ENCODE results near the gene LSAMP.

LSAMP gene

DNA sequence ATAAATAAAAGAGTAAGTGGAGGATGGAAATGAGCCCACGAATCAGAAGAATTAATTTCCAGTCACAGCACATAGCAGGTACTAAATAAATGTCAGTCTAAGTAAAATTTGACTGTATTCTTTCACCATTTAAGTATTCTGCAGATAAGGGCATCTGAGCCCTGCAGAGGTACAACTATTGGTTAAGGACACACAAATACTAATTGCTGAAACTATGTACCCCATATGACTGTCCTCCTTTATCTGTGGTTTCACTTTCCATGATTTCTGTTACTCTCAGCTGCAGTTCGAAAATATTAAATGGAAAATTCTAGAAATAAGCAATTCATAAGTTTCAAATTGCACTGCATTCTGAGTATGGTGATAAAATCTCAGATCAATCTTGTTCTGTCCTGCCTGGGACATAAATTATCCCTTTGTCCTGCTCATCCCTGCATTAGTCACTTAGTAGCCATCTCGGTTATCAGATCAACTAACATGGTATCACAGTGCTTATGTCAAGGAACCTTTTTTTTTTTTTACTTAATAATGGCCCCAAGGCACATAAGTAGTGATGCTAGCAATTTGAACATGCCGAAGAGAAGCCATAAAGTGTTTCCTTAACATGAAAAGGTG lies 95.1 kb downstream of the LSAMP start:
- DNase-seq, result no peak

DNA sequence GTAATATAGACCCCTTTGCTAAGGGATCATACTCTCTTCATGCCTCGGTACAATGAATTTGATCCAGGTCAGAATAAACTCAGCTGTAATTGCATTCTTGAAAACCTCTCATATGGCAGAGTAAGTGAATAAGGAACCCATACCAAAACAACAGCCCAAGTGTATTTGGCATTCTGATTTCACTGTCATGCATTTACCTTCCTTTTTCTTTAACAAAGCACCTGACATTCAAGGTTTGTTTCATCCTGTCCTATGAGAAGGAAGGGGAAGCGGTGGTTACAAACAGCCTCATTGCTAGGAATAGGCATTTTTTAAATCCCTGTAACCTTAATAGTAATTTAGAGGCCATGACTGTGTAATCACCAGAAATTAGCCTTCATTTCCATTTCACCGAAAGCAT lies 97.1 kb downstream of the LSAMP start:
- DNase-seq, result no peak

DNA sequence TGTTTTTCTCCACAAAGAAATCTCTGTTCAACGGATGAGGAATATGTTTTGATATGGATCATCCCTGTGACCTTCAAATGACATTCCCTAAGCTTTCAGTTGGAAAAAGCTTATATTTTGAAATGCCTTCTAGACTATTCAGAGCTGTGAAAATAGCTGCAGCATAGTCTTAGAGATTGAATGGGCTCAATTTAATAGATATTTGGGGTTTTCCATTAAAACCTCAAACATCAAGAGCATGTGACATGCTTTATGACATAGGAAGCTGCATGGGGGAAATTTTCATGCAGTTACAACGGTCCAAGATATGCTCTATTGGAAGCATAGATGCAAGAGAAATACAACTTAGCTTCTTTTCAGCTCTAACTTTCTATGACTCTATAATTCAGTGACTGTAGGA lies 102.8 kb downstream of the LSAMP start:
- DNase-seq, result no peak

DNA sequence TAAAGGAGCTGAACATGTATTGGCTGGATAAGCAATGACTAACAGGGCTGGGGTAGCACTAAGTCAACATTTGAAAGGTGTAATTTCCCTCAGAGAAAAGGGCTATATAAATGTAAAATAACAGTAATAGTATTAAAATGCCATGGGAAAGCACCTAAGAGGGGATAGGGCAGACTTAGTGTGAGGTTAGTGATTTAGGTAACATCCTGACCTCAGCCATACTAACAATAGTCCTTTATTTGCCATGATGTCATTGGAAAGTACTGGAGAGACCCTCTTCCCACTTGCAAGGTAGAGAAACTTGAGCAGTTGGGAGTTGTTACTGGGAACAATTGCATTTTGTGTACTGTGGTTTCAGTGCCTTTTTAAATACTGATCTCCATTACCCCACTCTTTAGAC lies 103.4 kb downstream of the LSAMP start:
- no peak for DNase-seq

DNA sequence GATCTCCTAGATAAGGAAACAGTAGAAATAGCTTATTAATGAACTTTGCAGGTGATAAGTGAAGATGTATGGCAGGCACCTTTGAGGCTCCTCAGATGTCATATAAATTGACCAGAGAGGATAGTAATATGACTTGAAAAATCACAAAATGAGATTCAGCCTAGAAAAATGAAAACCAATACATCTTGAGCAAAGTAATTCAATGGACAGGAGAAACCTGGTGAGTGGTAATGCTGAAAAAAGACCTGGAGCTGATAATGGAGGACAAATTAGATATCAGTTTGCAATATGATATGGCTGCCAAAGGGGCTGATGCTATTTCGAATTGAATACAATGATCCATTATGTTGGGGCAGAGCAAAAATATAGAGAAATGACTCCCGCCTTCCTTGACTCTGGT lies 103.9 kb downstream of the LSAMP start:
- no peak for DNase-seq

DNA sequence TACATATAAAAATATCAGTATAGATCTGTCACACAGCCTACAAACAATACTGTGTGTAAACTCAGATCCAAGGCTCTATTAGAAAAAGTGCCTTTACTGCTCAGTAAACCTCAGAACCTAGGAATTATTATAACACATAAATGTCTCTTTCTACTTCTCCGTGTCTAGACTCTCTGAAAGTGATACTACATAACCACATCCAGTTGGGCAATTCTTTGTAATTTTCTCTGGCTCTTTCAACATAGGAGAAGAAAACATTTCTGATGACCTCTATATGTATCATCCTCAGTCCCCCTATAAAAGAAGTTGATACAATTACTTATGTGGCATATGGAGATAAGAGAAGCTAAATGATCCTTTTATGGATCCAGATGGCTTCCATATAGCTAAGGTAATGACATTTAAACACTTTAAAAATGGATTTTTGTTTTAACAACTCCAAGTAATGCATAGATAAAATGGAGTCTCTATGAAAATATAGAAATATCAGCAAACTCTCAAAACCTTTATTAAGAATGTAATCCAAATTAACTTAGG lies 104.5 kb downstream of the LSAMP start:
- no peak for DNase-seq

DNA sequence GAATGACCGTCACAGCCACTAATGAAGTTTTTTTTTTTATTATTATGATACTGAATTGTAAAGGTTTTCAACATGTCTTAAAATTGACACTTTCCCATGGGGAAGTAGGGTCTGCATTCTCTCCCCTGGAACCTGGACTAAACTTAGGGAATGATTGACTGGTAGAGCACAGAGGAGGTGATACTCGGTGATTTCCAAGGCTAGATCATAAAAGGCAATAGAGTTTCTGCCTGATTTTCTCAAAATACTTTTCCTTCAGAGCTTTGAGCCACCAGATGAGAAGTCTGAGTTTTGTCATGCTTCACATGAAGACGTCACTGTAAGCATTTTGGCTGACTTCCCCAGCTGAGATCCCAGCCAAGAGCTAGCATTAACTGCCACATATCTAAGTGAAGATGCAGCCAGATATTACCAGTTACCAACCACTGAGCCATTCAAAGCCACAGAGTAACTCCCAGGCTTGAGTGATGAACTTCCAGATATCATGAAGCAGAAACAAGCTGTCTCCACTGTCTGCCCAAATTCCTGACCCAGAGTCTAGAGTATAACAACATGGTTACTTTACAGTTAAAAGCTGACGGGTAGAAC lies 105.8 kb downstream of the LSAMP start:
- DNase-seq, result no peak

DNA sequence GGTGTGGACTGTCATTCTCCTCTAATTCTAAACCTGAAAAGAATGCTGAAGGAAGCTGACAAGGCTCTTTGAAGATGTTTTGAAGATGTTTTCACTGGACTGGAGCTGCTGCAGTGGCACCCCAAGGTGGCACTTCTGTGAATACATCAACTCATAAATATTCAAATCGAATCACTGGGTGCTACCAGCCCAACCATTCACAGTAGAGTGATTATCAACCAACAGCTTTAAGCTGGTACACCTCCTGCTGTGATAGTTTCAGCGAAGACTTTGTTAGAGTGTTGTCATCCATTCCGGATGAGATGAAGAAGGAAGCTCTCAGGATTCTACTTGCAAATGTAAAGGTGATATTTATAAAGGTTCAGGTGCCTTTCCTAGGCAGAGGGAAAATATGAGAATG lies 106.6 kb downstream of the LSAMP start:
- no peak for DNase-seq

DNA sequence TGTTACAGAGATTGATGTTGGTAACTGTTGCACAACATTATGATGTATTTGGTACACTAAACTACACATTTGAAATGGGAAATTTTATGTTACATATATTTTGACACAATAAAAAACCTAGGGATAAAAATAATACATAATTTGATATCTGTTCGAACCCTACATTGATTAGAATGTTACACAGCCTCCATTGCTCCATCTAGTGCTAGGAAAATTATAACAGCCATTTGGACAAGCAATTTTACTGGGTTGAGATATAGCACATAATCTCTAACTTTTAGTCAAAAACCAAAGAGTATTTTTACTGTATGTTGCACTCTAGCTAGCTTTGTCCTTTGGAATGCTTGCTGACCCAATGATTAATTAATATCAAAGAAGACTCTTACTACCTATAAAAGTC lies 108.1 kb downstream of the LSAMP start:
- DNase-seq, result no peak

DNA sequence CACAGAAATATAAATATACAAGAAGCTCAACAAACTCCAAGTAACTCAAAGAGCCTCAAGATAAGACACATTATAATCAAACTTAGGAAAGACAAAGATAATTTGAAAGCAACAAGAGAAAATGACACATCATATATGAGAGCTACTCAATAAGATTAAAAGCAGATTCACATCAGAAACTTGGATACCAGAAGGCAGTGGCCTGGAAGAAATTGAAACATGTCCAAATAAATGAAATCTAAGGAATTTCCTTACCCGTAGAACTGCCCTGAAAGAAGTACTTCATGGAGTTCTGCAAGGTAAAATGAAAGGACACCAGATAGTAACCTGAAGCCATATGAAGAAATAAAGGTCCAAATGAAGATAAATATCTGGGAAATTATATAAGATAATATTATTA lies 113.9 kb downstream of the LSAMP start:
- no peak for DNase-seq

DNA sequence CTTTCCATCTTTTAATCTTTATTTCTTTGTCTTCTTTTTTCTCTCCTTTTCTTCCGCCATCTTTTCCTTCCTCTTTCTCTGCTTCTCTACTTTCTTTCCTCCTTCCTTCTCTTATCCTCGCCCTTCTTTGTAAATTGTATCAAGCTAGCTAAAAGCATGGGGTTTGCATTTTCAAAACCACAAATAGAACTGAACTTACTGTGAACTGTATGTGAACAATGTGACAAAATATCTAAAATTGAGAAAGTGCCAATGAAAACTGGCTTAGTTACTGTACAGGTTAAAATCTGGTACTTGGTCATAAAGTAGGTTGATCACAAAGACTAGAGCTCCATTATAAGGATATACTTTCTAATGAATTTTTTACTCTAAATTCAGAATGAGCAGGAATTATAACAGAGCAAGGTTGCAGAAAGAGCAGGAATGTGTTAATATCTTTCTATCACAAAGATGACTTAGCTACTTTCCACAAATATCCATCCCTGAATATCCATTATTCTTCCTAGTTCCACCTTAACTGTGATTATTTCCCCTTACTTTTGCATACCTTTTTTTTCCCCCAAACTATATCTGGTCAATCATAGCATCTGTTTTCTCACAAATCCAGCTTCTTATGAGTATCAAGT lies 122.4 kb downstream of the LSAMP start:
- DNase-seq, result no peak

DNA sequence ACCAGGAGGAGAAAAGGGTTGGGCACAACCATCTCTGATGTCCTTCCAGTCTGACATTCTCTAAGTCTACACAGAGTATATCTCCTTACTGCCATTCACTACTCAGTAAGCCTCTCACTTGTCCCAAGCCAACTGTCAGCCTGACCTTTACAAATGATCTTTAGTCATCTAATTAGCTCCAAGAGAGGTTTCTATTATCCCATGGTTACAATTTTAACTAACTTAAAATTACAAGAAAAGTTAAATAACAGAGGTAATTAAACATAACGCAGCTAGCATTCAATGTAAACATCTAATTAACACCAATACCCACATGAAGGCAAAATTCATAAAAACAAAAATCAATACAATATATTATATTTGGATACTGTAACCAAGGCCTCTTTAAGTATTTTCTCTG lies 126.9 kb downstream of the LSAMP start:
- DNase-seq, result no peak

DNA sequence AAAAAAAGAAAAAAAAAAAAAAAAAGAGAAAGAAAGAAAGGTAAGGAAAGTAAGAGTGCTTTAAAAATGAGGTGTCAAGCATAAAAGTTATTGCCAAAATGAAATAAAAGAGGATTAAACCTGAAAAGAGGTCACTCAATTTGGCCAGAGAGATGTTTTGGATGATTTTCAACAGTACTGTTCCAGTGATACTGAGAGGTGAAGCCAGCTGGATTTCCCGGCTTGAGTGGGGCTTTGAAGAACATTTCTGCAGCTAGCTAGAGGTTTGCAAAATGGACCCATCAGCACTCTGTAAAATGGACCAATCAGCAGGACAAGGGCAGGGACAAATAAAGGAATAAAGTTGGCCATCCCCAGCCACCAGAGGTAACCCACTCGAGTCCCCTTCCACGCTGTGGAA lies 128.5 kb downstream of the LSAMP start:
- no peak for DNase-seq

DNA sequence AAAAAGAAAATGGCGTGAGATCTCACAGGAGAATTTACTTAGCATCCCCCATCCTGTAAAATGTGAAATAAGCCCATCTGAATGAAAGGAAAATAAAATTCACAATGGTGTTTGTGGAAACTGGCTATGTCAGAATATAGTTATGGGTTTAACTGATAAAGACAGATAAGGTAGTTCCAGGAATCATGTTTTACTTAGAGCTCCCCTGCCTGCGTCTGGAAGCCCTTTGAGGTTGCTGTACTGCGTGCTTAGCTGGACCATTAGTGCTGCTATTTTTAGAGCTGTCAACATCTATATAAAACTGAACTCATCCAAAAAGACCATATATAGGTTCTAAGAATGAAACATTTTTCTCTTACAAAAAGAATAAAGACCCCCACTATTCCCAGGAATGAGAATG lies 130.8 kb downstream of the LSAMP start:
- DNase-seq, result no peak

DNA sequence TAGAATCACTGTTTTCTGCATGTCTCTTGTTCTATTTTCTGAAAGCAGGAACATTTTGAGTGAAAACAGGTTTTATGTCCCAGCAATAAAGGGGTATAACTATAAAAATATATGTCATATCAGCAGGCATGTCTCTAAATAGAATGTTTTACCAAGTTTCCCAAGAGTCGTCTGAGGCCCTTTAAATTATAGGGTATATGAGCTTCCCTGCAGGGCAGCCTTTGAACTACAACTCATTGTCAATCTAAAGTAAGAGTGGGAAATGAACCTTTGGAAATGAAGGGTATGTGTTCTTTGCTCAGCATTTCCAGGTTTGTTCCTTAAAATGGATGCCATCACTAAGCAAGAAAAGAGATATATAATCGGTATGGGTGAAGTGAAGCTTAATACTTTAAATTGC lies 138.6 kb downstream of the LSAMP start:
- no peak for DNase-seq

DNA sequence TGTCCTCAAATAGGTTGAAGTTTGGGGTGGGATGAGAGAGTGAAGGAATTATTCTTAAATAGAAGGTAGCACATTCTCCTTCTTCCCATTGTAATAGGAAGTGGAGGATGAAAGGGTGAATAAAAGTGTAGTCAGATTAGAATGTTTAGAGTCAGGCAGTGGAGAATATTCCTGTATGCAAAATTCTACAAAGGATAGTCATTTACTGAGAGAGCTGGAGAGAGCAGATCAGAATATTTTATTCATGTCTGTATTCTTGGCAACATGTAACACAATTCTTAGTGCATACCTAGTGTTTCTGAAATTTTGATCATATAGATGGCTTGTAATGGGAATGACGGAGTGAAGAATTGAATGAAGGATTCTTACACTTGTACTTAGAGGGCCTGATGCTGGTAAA lies 139.1 kb downstream of the LSAMP start:
- no peak for DNase-seq

DNA sequence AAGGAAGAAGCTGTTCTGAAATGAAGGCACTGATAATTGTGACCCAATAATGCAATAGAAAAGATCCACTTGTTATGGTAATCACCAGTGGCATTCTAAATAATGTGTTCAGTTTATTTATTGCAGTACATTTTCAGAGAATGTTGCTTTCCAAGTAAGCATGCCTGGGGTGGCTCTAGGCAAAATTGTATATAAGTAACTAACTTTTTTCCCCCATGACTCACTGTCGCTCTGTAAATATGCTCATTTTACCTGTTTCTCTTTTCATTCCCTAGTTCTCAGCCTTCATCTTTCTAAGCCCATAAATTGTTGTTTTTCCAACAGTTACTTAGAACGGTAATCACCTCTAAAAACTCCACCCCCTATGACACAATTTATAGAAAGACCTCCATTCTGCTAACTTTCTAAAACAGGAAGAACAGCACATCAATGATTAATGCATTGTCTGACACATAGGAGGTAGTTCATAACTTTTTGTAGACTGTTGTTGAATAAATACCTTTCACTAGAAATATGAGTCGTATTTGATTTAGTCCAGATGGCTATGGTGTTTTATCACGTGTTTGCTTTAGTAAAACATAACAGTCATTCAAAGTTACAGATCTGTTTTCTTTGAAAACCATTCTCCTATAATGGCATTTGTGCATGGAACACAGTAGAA lies 143.1 kb downstream of the LSAMP start:
- no peak for DNase-seq

DNA sequence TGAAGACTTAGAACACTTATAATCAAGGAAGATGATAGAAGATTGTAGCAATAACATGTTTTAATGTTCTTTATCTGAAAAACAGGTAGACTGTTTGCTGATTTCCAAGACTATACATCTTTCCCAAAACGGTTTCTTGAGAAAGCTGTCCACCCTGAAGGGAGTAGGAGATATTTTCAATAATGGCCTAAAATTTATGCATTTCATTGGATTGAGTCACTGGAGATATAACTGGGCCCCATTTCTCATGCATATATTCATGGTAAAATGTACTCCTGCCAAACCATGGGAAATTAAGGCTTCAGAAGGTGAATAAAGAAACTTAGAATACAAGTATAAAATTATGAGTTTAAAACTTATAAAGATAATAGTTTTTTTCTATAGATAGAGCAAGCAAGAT lies 143.9 kb downstream of the LSAMP start:
- DNase-seq, result no peak

DNA sequence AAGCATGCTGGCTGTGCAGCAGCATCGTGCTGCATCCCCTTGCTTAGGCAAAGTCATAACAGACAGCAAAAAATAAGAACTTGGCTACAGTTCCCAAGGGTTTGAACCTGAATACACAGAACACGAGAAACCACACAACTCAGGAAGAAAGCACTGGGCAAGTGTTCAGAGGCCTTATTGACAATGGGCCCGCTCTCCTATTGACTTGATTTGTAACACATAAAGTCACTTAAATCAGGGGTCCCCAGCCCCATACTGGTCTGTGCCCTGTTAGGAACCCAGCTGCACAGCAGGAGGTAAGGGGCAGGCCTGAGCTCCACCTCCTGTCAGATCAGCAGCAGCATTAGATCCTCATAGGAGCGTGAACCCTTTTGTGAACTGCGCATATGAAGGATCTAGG lies 145.1 kb downstream of the LSAMP start:
- DNase-seq, result no peak

DNA sequence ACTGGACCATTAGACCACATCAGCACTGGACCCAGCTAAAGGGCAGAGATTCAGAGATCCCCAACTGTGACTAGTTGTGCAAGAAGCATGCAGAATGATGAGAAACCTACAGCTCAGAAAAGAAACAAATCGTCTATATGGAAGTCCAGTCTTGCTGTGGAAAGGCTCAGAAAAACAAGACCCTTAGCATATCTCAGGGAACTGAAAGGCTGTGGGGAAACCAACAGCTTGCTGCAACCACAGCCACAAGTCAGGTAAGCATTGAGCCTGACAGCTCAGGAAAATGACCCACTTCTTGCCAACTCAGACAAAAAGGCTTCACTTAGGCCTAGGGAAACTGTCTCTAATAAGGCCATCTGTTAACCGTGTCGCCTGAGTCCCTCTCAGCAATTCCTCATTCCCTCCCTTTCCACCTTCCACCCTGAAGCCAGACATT lies 145.6 kb downstream of the LSAMP start:
- DNase-seq, result no peak

DNA sequence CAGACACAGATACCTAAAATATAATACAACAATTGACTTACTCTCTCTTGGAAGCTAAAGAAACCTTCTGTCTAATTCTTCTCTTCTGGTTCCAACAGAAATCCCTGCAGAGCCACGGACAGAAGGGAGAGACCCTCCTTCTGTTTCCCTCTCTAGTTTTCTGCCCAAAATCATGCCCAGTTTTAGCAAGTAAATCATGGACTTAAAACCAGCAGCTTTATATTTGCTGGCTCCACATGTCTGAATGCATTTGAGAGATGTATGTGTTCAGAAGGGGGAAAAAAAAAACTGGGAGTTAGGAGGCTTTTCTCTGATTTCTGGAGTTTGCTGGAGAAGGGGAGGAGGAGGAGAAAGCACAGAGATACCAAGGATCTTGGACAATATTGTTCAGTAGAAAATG lies 147.1 kb downstream of the LSAMP start:
- no peak for DNase-seq

DNA sequence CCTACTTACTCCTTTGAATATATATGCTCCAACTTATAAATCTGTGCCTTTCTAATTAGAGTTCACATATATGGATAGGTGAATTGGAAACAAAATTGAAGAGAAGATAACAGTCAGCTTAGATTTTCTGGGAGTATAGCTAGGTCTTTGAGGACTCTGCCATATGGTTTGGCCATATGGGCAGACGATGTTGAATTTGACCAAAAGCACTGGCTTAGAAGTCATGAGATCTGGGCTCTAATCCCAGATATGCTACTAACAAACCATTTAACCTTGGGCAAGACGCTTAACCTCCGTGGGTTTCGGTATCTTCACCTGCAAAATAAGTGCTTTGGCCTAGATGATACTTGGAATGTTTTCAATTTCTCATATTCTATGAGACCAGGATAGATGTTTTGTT lies 154.1 kb downstream of the LSAMP start:
- DNase-seq, result no peak

DNA sequence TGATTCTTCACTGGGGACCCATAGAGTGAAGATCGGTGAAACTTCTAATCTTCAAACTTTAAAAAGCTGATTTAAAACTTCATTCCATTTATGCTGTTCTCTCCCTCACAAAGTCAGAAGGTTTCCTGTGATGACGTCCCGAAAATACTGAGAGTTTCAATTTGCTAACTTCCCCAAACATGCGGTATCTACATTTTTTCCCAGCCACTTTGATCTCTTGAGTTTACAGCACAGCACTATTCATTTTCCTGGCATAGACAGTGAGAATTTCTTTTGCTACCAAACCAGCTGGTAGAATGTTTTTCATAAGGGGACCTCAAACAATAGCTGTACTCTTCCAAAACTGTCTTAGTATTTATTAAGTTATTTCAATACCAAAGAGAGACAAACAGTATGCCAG lies 156.8 kb downstream of the LSAMP start:
- DNase-seq, result no peak

DNA sequence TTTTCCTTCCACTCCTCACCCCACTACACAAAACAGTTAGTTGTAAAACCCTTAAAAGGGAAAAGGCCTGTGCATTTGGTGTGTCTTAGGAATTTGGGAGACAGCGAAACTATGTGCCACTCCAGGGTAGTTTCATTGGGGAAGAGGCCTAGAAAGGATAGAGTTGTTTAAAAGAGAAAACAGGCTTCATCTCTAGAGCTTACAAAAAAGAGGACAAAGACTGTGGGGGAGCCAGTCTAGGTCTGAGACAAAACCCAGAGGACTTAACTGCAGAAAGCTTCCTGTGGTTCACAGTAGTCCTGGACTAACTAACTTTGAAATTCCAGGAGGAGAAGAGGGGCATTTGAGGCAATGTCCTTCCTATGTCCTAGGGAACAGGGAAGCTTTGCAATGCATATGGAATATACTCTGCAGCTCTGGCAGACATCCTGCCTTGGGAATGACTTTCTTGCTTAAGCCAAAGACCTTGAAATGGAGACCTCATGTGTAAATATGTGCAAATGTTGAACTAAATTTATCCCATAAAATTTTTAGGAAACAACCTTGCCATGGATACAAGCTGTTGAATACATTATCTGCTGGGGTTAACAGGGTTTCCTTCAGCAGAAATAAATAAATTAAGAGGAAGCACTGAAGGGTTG lies 159.4 kb downstream of the LSAMP start:
- DNase-seq, result no peak
